OCI-LY1 (cell line): ENCODE measurements around the gene LAPTM5.

Experiments
- H2AFZ ChIP-seq: fragments of 200-600 bp; sonication (generic), shearing (Covaris generic); 2 replicates; pipeline ENCODE4 v1.6.0; 2014; ENCODE audit warnings: antibody characterized with exemption, mild to moderate bottlenecking, low read length
- H3F3A ChIP-seq: fragments of 200-600 bp; sonication (generic), shearing (Covaris generic); 2 replicates; pipeline ENCODE4 v1.6.0; 2014; ENCODE audit warnings: mild to moderate bottlenecking, antibody characterized with exemption, low read length, moderate library complexity; ENCODE audit not compliant: insufficient read depth
- H3K27ac ChIP-seq: fragments of 200-600 bp; sonication (generic); 2 replicates; pipeline ENCODE4 v1.5.1; 2014; ENCODE audit warnings: low read length, mixed run types, mild to moderate bottlenecking, low read depth; ENCODE audit not compliant: poor library complexity, severe bottlenecking
- H3K27me3 ChIP-seq: fragments of 200-600 bp; sonication (generic); 2 replicates; pipeline ENCODE4 v1.6.0; 2014; ENCODE audit warnings: antibody characterized with exemption, mild to moderate bottlenecking, low read length, moderate library complexity; ENCODE audit not compliant: insufficient read depth
- H3K36me3 ChIP-seq: fragments of 200-600 bp; sonication (generic); 2 replicates; pipeline ENCODE4 v1.6.1; 2014; ENCODE audit warnings: mild to moderate bottlenecking, antibody characterized with exemption, low read length, moderate library complexity, mixed read lengths; ENCODE audit not compliant: insufficient read depth
- H3K4me1 ChIP-seq: fragments of 200-600 bp; sonication (generic); 2 replicates; pipeline ENCODE4 v1.5.1; 2014; ENCODE audit warnings: mild to moderate bottlenecking, low read length, moderate library complexity; ENCODE audit not compliant: insufficient read depth, severe bottlenecking
- H3K4me2 ChIP-seq: fragments of 200-600 bp; sonication (generic), shearing (Covaris generic); 2 replicates; pipeline ENCODE4 v1.6.1; 2014; ENCODE audit warnings: low read length
- H3K4me3 ChIP-seq: fragments of 200-600 bp; sonication (generic); 2 replicates; pipeline ENCODE4 v1.5.1; 2014; ENCODE audit warnings: low read length, low read depth, mild to moderate bottlenecking, mixed read lengths; ENCODE audit not compliant: poor library complexity, severe bottlenecking
- H3K79me2 ChIP-seq: fragments of 200-600 bp; shearing (Covaris generic); 2 replicates; pipeline ENCODE4 v1.6.1; 2016; ENCODE audit warnings: mixed run types, low read length, mixed read lengths; ENCODE audit not compliant: insufficient read depth
- H3K9ac ChIP-seq: fragments of 200-600 bp; sonication (generic), shearing (Covaris generic); 2 replicates; pipeline ENCODE4 v1.6.1; 2014; ENCODE audit warnings: mild to moderate bottlenecking, low read length, mixed read lengths
- H3K9me2 ChIP-seq: fragments of 200-600 bp; sonication (generic), shearing (Covaris generic); 2 replicates; pipeline ENCODE4 v1.6.1; 2014; ENCODE audit warnings: low read depth, mild to moderate bottlenecking, low read length, mixed read lengths
- H3K9me3 ChIP-seq: fragments of 200-600 bp; shearing (Covaris generic); 2 replicates; pipeline ENCODE4 v1.6.1; 2014; ENCODE audit warnings: low read length, mixed read lengths
- H4K20me1 ChIP-seq: fragments of 200-600 bp; sonication (generic), shearing (Covaris generic); 2 replicates; pipeline ENCODE4 v1.6.0; 2016; ENCODE audit warnings: mild to moderate bottlenecking, low read length; ENCODE audit not compliant: insufficient read depth
- EZH2 ChIP-seq: fragments of 200-600 bp; sonication (generic), shearing (Covaris generic); IDR thresholded peaks from 2 replicates; pipeline ENCODE4 v1.8.0; 2017; ENCODE audit warnings: borderline replicate concordance, mixed run types, mild to moderate bottlenecking, antibody characterized with exemption, low read length, moderate library complexity, mixed read lengths
- TF ChIP-seq, protein P1 (sequence below): fragments of 200-600 bp; sonication (generic), shearing (Covaris generic); IDR thresholded peaks from 2 replicates; pipeline ENCODE4 v1.5.1; 2017; ENCODE audit warnings: mild to moderate bottlenecking, antibody characterized with exemption, low read length, moderate library complexity, mixed read lengths

Gene LAPTM5

GRCh38 chr1:30777060-30777903 lies 19.7 kb upstream of the LAPTM5 start:
- H3K9ac ChIP-seq, result no peak overlapping the region
- TF ChIP-seq EZH2, result no peak
- H3K79me2 ChIP-seq, result no peaks in the 10 kb centered on the region
- H3K9me3 ChIP-seq, result no peaks in the 10 kb centered on the region
- H2AFZ ChIP-seq, result no peak overlapping the region
- no peaks in the 10 kb centered on the region for H4K20me1 ChIP-seq
- H3K27me3 ChIP-seq, result no peaks in the 10 kb centered on the region
- H3K36me3 ChIP-seq, result no peaks in the 10 kb centered on the region
- no peaks in the 10 kb centered on the region for H3K9me2 ChIP-seq
- H3K27ac ChIP-seq, result no peak overlapping the region
- H3K4me2 ChIP-seq, result no peak overlapping the region
- H3K4me3 ChIP-seq, result no peak overlapping the region
- no peaks in the 10 kb centered on the region for H3F3A ChIP-seq
- H3K4me1 ChIP-seq, result peaks cover 17% of the 10 kb centered on the region

DNA sequence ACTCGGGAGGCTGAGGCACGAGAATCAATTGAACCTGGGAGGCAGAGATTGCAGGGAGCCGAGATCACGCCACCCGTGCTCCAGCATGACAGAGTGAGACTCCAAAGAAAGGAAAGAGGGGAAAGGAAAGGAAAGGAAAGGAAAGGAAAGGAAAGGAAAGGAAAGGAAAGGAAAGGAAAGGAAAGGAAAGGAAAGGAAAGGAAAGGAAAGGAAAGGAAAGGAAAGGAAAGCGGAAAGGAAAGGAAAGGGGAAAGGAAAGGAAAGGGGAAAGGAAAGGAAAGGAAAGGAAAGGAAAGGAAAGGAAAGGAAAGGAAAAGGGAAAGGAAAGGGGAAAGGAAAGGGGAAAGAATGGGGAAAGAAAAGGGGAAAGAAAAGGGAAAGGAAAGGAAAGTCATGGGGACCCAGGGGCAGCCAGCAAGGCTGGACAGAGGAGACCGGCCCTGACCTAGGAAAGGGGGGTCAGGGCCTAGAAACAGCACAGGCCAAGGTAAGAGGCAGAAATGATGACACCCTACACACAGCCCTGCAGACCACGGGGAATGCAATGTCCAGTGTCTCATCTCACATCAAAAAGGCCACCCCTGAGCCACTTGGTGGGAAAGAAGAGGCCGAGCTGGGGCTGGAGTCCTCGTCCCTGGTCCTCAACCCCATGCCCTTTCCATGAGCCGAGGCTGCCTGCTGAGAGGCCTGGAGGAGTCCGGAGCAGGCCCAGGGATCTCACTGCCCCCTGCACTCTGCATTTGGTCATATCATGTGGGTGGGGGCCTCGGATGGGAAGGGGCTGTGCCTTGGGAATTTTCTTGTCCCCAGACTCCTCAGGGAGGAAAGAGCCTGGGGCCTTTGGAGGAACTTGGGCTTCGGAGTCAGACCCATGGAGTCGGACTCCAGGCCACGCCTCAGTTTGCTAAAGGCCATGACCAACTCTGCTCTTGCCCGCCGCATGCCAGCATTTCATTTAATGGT lies 18.8 kb upstream of the LAPTM5 start:
- H3K27me3 ChIP-seq, result no peaks in the 10 kb centered on the region
- TF ChIP-seq, protein P1, sequence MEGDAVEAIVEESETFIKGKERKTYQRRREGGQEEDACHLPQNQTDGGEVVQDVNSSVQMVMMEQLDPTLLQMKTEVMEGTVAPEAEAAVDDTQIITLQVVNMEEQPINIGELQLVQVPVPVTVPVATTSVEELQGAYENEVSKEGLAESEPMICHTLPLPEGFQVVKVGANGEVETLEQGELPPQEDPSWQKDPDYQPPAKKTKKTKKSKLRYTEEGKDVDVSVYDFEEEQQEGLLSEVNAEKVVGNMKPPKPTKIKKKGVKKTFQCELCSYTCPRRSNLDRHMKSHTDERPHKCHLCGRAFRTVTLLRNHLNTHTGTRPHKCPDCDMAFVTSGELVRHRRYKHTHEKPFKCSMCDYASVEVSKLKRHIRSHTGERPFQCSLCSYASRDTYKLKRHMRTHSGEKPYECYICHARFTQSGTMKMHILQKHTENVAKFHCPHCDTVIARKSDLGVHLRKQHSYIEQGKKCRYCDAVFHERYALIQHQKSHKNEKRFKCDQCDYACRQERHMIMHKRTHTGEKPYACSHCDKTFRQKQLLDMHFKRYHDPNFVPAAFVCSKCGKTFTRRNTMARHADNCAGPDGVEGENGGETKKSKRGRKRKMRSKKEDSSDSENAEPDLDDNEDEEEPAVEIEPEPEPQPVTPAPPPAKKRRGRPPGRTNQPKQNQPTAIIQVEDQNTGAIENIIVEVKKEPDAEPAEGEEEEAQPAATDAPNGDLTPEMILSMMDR, result no peak
- H3F3A ChIP-seq, result no peaks in the 10 kb centered on the region
- no peak overlapping the region for H3K27ac ChIP-seq
- no peak overlapping the region for H3K4me3 ChIP-seq
- no peaks in the 10 kb centered on the region for H3K36me3 ChIP-seq
- peaks cover 17% of the 10 kb centered on the region for H3K4me1 ChIP-seq
- no peaks in the 10 kb centered on the region for H4K20me1 ChIP-seq
- H2AFZ ChIP-seq, result no peak overlapping the region
- H3K4me2 ChIP-seq, result no peak overlapping the region
- H3K79me2 ChIP-seq, result no peaks in the 10 kb centered on the region
- H3K9me2 ChIP-seq, result no peaks in the 10 kb centered on the region
- no peak overlapping the region for H3K9ac ChIP-seq
- no peaks in the 10 kb centered on the region for H3K9me3 ChIP-seq

DNA sequence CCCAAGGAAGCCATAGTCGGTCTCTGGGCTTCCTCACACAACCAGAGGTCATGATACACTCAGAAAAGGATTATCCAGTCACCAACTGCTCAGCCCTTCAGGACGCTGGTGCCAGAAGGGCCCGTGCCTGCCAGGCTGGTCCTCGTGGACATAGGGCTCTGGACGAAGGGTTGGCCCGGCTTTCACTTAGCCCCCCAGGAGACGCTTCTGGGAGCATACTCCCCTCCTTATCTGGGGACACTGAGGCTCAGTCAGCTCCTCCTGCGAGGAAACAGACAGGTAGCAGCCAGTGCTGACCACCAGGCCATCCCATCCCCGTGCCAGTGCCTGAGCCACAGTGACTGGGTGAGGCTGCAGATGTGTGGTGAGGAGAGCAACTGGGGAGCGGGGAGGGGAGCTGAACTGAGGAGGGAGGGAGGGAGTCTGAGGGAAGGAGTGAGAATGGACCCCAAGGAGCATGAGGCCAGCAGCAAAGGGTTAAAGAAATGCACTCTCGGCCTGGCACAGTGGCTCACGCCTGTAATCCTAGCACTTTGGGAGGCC lies 17.9 kb upstream of the LAPTM5 start:
- no peak for TF ChIP-seq EZH2
- TF ChIP-seq, protein P1, result no peak

More for the DNA sequence above, 17.9 kb upstream of the LAPTM5 start:
- Histone ChIP-seq H4K20me1 (no peaks in the 10 kb centered on the region), H3K27me3 (no peaks in the 10 kb centered on the region), H3K27ac (no peak overlapping the region), H3K79me2 (no peaks in the 10 kb centered on the region), H3F3A (no peaks in the 10 kb centered on the region), H3K36me3 (no peaks in the 10 kb centered on the region), H3K9me3 (no peaks in the 10 kb centered on the region), H3K4me3 (no peak overlapping the region), H3K4me1 (peaks cover 17% of the 10 kb centered on the region), H3K4me2 (no peak overlapping the region), H3K9ac (no peak overlapping the region), H2AFZ (no peak overlapping the region), H3K9me2 (no peaks in the 10 kb centered on the region)
